ENCODE results near the gene CNTN5.

DNA sequence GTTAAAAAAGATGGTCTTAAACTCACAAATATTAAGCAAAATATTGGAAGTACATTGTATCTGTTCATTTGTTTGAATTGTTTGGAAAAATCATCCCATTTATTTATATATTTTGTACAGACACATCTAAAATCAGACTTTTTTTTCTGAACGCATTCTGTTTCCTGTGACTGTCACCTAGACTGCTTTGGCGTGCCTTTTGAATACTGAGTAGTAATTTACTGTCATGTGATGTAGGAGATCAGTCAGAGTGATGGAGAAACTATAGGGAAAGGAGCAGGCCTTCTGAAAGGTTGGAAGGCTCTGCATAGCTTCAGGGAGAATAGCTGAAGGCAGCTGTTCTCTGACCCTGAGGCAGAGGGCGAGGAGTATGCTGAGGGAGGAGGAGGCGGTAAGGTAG lies 1214.3 kb downstream of the CNTN5 start:
- TF ChIP-seq, protein P1, sequence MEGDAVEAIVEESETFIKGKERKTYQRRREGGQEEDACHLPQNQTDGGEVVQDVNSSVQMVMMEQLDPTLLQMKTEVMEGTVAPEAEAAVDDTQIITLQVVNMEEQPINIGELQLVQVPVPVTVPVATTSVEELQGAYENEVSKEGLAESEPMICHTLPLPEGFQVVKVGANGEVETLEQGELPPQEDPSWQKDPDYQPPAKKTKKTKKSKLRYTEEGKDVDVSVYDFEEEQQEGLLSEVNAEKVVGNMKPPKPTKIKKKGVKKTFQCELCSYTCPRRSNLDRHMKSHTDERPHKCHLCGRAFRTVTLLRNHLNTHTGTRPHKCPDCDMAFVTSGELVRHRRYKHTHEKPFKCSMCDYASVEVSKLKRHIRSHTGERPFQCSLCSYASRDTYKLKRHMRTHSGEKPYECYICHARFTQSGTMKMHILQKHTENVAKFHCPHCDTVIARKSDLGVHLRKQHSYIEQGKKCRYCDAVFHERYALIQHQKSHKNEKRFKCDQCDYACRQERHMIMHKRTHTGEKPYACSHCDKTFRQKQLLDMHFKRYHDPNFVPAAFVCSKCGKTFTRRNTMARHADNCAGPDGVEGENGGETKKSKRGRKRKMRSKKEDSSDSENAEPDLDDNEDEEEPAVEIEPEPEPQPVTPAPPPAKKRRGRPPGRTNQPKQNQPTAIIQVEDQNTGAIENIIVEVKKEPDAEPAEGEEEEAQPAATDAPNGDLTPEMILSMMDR (IDR thresholded peaks at IDR 0.05; ENCODE audit: poor library complexity, severe bottlenecking) = no peak
- TF ChIP-seq EZH2 (IDR thresholded peaks at IDR 0.05; ENCODE audit: borderline replicate concordance, insufficient read depth, low read length, poor library complexity, severe bottlenecking) = no peak
- TF ChIP-seq POLR2AphosphoS5 (IDR thresholded peaks at IDR 0.05) = peak; percentile 62
- TF ChIP-seq EP300 (conservative IDR thresholded peaks at IDR 0.05; ENCODE audit: poor library complexity, severe bottlenecking) = peak; percentile 84
- no peak for TF ChIP-seq RAD21 (conservative IDR thresholded peaks at IDR 0.05)
- TF ChIP-seq TAF1 (IDR thresholded peaks at IDR 0.05; ENCODE audit: low read depth) = no peak
- TF ChIP-seq, protein P2, sequence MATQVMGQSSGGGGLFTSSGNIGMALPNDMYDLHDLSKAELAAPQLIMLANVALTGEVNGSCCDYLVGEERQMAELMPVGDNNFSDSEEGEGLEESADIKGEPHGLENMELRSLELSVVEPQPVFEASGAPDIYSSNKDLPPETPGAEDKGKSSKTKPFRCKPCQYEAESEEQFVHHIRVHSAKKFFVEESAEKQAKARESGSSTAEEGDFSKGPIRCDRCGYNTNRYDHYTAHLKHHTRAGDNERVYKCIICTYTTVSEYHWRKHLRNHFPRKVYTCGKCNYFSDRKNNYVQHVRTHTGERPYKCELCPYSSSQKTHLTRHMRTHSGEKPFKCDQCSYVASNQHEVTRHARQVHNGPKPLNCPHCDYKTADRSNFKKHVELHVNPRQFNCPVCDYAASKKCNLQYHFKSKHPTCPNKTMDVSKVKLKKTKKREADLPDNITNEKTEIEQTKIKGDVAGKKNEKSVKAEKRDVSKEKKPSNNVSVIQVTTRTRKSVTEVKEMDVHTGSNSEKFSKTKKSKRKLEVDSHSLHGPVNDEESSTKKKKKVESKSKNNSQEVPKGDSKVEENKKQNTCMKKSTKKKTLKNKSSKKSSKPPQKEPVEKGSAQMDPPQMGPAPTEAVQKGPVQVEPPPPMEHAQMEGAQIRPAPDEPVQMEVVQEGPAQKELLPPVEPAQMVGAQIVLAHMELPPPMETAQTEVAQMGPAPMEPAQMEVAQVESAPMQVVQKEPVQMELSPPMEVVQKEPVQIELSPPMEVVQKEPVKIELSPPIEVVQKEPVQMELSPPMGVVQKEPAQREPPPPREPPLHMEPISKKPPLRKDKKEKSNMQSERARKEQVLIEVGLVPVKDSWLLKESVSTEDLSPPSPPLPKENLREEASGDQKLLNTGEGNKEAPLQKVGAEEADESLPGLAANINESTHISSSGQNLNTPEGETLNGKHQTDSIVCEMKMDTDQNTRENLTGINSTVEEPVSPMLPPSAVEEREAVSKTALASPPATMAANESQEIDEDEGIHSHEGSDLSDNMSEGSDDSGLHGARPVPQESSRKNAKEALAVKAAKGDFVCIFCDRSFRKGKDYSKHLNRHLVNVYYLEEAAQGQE (IDR thresholded peaks at IDR 0.05; ENCODE audit: borderline replicate concordance) = no peak
- no peak for TF ChIP-seq SMC3 (conservative IDR thresholded peaks at IDR 0.05; ENCODE audit: poor library complexity)
- TF ChIP-seq MXI1 (conservative IDR thresholded peaks at IDR 0.05; ENCODE audit: poor library complexity, severe bottlenecking) = no peak
